H1 (cell line): ENCODE results near the gene HIVEP3. TPM values are rescaled to one million over a fixed set of nuclear protein-coding genes. Genes with fewer than 3 reads are reported as not detected.

Source experiments
- CTCF ChIA-PET: fragments of 300-600 bp; sonication (Branson Sonifier 250); formaldehyde crosslinking; loops from one replicate; lab custom pipeline; 2021; ENCODE audit not compliant: partially characterized antibody; lab: Charles Lee
- POLR2A ChIA-PET: fragments of 300-600 bp; sonication (Branson Sonifier 250); formaldehyde crosslinking; loops from one replicate; lab custom pipeline; 2021; ENCODE audit warnings: inconsistent platforms; ENCODE audit not compliant: partially characterized antibody; lab: Charles Lee
- DNase-seq, 2 experiments: peaks; one replicate each; pipeline versions ENCODE4 v3.0.0 to v3.0.0-alpha.2; 2010 to 2022; ENCODE audit warnings: low spot score in 2 of 2, low read depth in 1 of 2, mixed read lengths in 1 of 2
- FAIRE-seq: peaks from 2 replicates; lab custom pipeline; 2011; peaks lifted over from hg19 to GRCh38; lab: Jason Lieb, UNC
- H2AFZ ChIP-seq: 2 replicates; pipeline ENCODE4 v1.8.1; 2012; ENCODE audit warnings: low read length, inconsistent platforms
- H2AK5ac ChIP-seq: 2 replicates; pipeline ENCODE4 v1.6.1; 2013; ENCODE audit warnings: low read depth, low read length
- H2BK120ac ChIP-seq: replicated peaks from 2 replicates; pipeline ENCODE3; 2013; ENCODE audit warnings: low read depth, low read length, inconsistent platforms
- H2BK12ac ChIP-seq: 2 replicates; pipeline ENCODE4 v1.6.1; 2013; ENCODE audit warnings: low read depth, low read length
- H2BK15ac ChIP-seq: 2 replicates; pipeline ENCODE4 v1.6.1; 2013; ENCODE audit warnings: low read length
- H2BK20ac ChIP-seq: 2 replicates; pipeline ENCODE4 v1.6.1; 2013; ENCODE audit warnings: low read length
- H2BK5ac ChIP-seq: 2 replicates; pipeline ENCODE4 v1.6.1; 2013; ENCODE audit warnings: low read depth, low read length
- H3K14ac ChIP-seq: 2 replicates; pipeline ENCODE4 v1.6.1; 2013; ENCODE audit warnings: inconsistent platforms; ENCODE audit not compliant: insufficient read length
- H3K18ac ChIP-seq: 2 replicates; pipeline ENCODE4 v1.6.1; 2013; ENCODE audit warnings: low read length; ENCODE audit errors: extremely low read depth
- H3K23ac ChIP-seq: 2 replicates; pipeline ENCODE4 v1.6.1; 2013; ENCODE audit warnings: inconsistent platforms; ENCODE audit not compliant: insufficient read length
- H3K23me2 ChIP-seq: 2 replicates; pipeline ENCODE4 v1.6.1; 2013; ENCODE audit warnings: low read depth, low read length
- H3K27ac ChIP-seq: 2 replicates; pipeline ENCODE4 v1.6.1; 2011; ENCODE audit warnings: low read depth, low read length, inconsistent platforms
- H3K27me3 ChIP-seq, 4 experiments: replicated peaks in 1 of 4; 1 replicate in 1 of 4; 2 replicates in 3 of 4; pipeline versions ENCODE4 v1.6.1 to v1.8.1; 2011 to 2013; ENCODE audit warnings: low read length in 3 of 4, mild to moderate bottlenecking in 3 of 4, inconsistent platforms in 2 of 4, mixed read lengths in 2 of 4, moderate library complexity in 1 of 4; ENCODE audit not compliant: control insufficient read depth in 3 of 4, insufficient read depth in 3 of 4; ENCODE audit errors: extremely low read depth in 1 of 4
- H3K36me3 ChIP-seq, 4 experiments: 2 replicates each; pipeline versions ENCODE4 v1.6.1 to v1.8.1; 2011 to 2013; ENCODE audit warnings: mild to moderate bottlenecking in 4 of 4, low read length in 3 of 4, moderate library complexity in 2 of 4, control low read depth in 1 of 4, inconsistent platforms in 1 of 4; ENCODE audit not compliant: insufficient read depth in 4 of 4, control insufficient read depth in 2 of 4
- H3K4ac ChIP-seq: replicated peaks from 2 replicates; pipeline ENCODE3; 2013; ENCODE audit warnings: low read length, low read depth, mixed read lengths, inconsistent platforms; ENCODE audit not compliant: insufficient read length
- H3K4me1 ChIP-seq, 4 experiments: replicated peaks in 1 of 4; 1 replicate in 1 of 4; 2 replicates in 3 of 4; pipeline versions ENCODE4 v1.6.1 to v1.8.1; 2011 to 2013; ENCODE audit warnings: low read length in 3 of 4, inconsistent platforms in 2 of 4, mixed read lengths in 1 of 4; ENCODE audit not compliant: insufficient read depth in 4 of 4, control insufficient read depth in 3 of 4
- H3K4me2 ChIP-seq, 2 experiments: 2 replicates each; pipeline versions ENCODE4 v1.6.1 to v1.8.1; 2011 to 2013; ENCODE audit warnings: low read depth in 2 of 2, low read length in 2 of 2, control low read depth in 1 of 2, inconsistent platforms in 1 of 2, mild to moderate bottlenecking in 1 of 2; ENCODE audit not compliant: insufficient read depth in 1 of 2
- H3K4me3 ChIP-seq, 4 experiments: fragments of 200-600, 300-600 bp in 1 of 4; sonication (generic), shearing (Covaris generic), sonication (Bioruptor Twin) in 1 of 4; 2 replicates each; pipeline versions ENCODE4 v1.5.1 to v1.8.1; 2011 to 2016; ENCODE audit warnings: low read length in 4 of 4, low read depth in 3 of 4, control low read depth in 2 of 4, inconsistent platforms in 2 of 4, mild to moderate bottlenecking in 2 of 4, mixed read lengths in 1 of 4, moderate library complexity in 1 of 4; ENCODE audit not compliant: insufficient read depth in 2 of 4; ENCODE audit errors: extremely low read depth in 1 of 4
- H3K56ac ChIP-seq: replicated peaks from 2 replicates; pipeline ENCODE3; 2013; ENCODE audit warnings: low read depth, mild to moderate bottlenecking, mixed read lengths, low read length, inconsistent platforms; ENCODE audit not compliant: insufficient read length
- H3K79me1 ChIP-seq: 2 replicates; pipeline ENCODE4 v1.6.1; 2013; ENCODE audit warnings: low read depth, low read length, control low read depth
- H3K79me2 ChIP-seq, 2 experiments: 2 replicates each; pipeline versions ENCODE4 v1.6.1 to v1.8.1; 2012 to 2013; ENCODE audit warnings: low read length in 2 of 2, mild to moderate bottlenecking in 2 of 2, inconsistent platforms in 1 of 2; ENCODE audit not compliant: insufficient read depth in 2 of 2, control insufficient read depth in 1 of 2
- H3K9ac ChIP-seq, 4 experiments: replicated peaks in 1 of 4; 1 replicate in 1 of 4; 2 replicates in 3 of 4; pipeline versions ENCODE4 v1.6.1 to v1.8.1; 2011 to 2013; ENCODE audit warnings: low read depth in 3 of 4, low read length in 3 of 4, control low read depth in 2 of 4, mild to moderate bottlenecking in 2 of 4, moderate library complexity in 2 of 4, inconsistent platforms in 1 of 4; ENCODE audit errors: extremely low read depth in 1 of 4
- H3K9me3 ChIP-seq, 2 experiments: 2 replicates each; pipeline versions ENCODE4 v1.6.1 to v1.8.1; 2012 to 2013; ENCODE audit warnings: mild to moderate bottlenecking in 2 of 2, moderate library complexity in 2 of 2, control low read depth in 1 of 2, inconsistent platforms in 1 of 2, low read depth in 1 of 2, low read length in 1 of 2, mixed read lengths in 1 of 2; ENCODE audit not compliant: insufficient read depth in 2 of 2
- H4K20me1 ChIP-seq, 2 experiments: replicated peaks in 1 of 2; 2 replicates each; pipeline versions ENCODE3 to v1.8.1; 2011 to 2013; ENCODE audit warnings: inconsistent platforms in 2 of 2, low read length in 2 of 2, mild to moderate bottlenecking in 1 of 2; ENCODE audit not compliant: insufficient read depth in 2 of 2, control insufficient read depth in 1 of 2
- H4K5ac ChIP-seq: 2 replicates; pipeline ENCODE4 v1.6.1; 2013; ENCODE audit warnings: low read length, low read depth, mixed read lengths, inconsistent platforms; ENCODE audit not compliant: insufficient read length
- H4K8ac ChIP-seq: 2 replicates; pipeline ENCODE4 v1.8.0; 2013; ENCODE audit warnings: mild to moderate bottlenecking, moderate library complexity, low read length, inconsistent platforms; ENCODE audit not compliant: insufficient read depth; ENCODE audit errors: extremely low read depth
- H4K91ac ChIP-seq: replicated peaks from 2 replicates; pipeline ENCODE3; 2013; ENCODE audit warnings: low read length, mixed read lengths, inconsistent platforms; ENCODE audit not compliant: insufficient read length
- TBP ChIP-seq: IDR thresholded peaks from 2 replicates; pipeline ENCODE4 v1.6.1; 2011; ENCODE audit warnings: low read depth, low read length, improper control_type of control experiment
- WGBS, 2 experiments: shearing (Covaris generic) in 1 of 2; methylation state at CpG; one replicate each; pipeline versions ENCODE4 v1.1.6 to v1.1.7; 2013 to 2015; ENCODE audit warnings: low lambda C conversion rate in 2 of 2, mixed read lengths in 2 of 2, inconsistent platforms in 1 of 2, low coverage in 1 of 2, missing lambda C conversion rate in 1 of 2; ENCODE audit not compliant: insufficient replicate concordance in 2 of 2, insufficient coverage in 1 of 2, insufficient read length in 1 of 2; ENCODE audit errors: extremely low coverage in 1 of 2, missing lambda C conversion rate in 1 of 2; 5-methylcytosine and 5-hydroxymethylcytosine counted together
- polyA plus RNA-seq, 7 experiments: library from polyadenylated mRNA; depleted of rRNA in 3 of 7; stranded (reverse) in 5 of 7; unstranded in 2 of 7; fragments of >200 nt in 5 of 7; fragments of 200-250 nt in 2 of 7; gene quantifications; 1 replicate in 5 of 7; 2 replicates in 1 of 7; 4 replicates in 1 of 7; pipeline versions ENCODE4 v1.2.1 to v1.2.3, GENCODE V29; 2011 to 2013; ENCODE audit warnings: missing spikeins in 2 of 7, mixed read lengths in 2 of 7
- total RNA-seq: library from RNA; stranded (reverse); fragmentation: NEBNext Ultra II Directional; extraction: Animal tissue kit (Norgen Biotek cat#: 25700); gene quantifications from 2 replicates; pipeline ENCODE4 v1.2.1, GENCODE V29; 2021
- TF ChIP-seq, protein P1 (sequence below): IDR thresholded peaks from 2 replicates; pipeline ENCODE4 v1.6.1; 2012; ENCODE audit warnings: low read length, inconsistent platforms

Gene HIVEP3
- total and polyA plus RNA-seq, 2 of the 8 experiments (the other 6 are each of a cell fraction or from before 2014, with no cell fraction given), result 0.24 to 0.69 TPM

DNA sequence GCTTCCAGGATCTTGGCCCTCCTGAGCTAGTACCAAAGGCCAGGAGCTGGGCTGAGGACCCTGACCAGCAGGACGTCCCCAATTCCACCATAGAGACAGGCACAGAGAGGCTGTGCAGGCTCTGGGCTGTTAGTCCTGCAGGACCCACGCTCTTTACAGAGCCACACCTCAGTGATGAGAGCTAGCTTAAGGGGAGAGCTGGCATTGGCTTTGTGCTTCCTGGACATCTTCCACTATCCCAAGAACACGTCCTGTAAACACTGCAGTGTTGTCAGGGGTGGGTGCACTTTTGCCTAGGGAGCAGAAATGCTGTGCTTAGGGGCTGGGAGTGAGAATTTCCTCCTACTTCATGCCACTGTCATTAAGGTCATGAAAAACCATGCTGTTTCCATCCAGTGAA lies 342.5 kb downstream of the HIVEP3 start:
- no peak overlapping the region for H3K4ac ChIP-seq
- H3K79me1 ChIP-seq, result no peaks in the 10 kb centered on the region
- H3K79me2 ChIP-seq, result no peaks in the 10 kb centered on the region
- H2AK5ac ChIP-seq, result no peak overlapping the region
- no peak overlapping the region for H3K4me2 ChIP-seq
- no peak overlapping the region for H3K9ac ChIP-seq
- no peaks in the 10 kb centered on the region; a peak in 1 of 7 replicates for H3K27me3 ChIP-seq
- H3K14ac ChIP-seq, result no peak overlapping the region
- H3K36me3 ChIP-seq, result no peaks in the 10 kb centered on the region
- H4K20me1 ChIP-seq, result no peaks in the 10 kb centered on the region
- no peaks in the 10 kb centered on the region; a peak in 2 of 7 replicates for H3K4me1 ChIP-seq
- H4K91ac ChIP-seq, result no peak overlapping the region
- no peak overlapping the region for H3K27ac ChIP-seq
- no peak overlapping the region for H2BK12ac ChIP-seq
- peaks cover 0 to 3% of the 10 kb centered on the region in 2 experiments; a peak in 1 of 4 replicates for H3K9me3 ChIP-seq
- no peak overlapping the region for H2AFZ ChIP-seq
- 65% methylated on average over 3 of the region's 3 CpGs; no CpG with 5 or more reads in 1 of the 2 experiments for WGBS, 2 experiments
- ChIA-PET POLR2A (interaction anchor here (1.3 kb wide), 1 partner anchor 68 kb away, joined by 3 read pairs; no protein-coding TSS in a partner anchor), CTCF (interaction anchor here (0.9 to 4.4 kb wide), 12 partner anchors 8 to 596 kb away, joined by 3 to 33 read pairs (median 5); no protein-coding TSS in a partner anchor)
- H3K18ac ChIP-seq, result no peak overlapping the region
- H4K8ac ChIP-seq, result no peak overlapping the region
- H3K56ac ChIP-seq, result no peak overlapping the region
- no peak overlapping the region for H2BK120ac ChIP-seq
- no peak overlapping the region for H3K23ac ChIP-seq
- no peak for DNase-seq
- no peak overlapping the region for H2BK5ac ChIP-seq
- no peak overlapping the region for H3K4me3 ChIP-seq
- no peaks in the 10 kb centered on the region for H3K23me2 ChIP-seq
- H2BK20ac ChIP-seq, result no peak overlapping the region
- H4K5ac ChIP-seq, result no peak overlapping the region
- no peak overlapping the region for H2BK15ac ChIP-seq
- no peak for FAIRE-seq
- TF ChIP-seq TBP, result no peak
- TF ChIP-seq, protein P1, sequence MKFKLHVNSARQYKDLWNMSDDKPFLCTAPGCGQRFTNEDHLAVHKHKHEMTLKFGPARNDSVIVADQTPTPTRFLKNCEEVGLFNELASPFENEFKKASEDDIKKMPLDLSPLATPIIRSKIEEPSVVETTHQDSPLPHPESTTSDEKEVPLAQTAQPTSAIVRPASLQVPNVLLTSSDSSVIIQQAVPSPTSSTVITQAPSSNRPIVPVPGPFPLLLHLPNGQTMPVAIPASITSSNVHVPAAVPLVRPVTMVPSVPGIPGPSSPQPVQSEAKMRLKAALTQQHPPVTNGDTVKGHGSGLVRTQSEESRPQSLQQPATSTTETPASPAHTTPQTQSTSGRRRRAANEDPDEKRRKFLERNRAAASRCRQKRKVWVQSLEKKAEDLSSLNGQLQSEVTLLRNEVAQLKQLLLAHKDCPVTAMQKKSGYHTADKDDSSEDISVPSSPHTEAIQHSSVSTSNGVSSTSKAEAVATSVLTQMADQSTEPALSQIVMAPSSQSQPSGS, result no peak
